GM04504 (cell line): ENCODE measurements around the gene USP6NL.
"Not testable (repeated sequence)": the region's sequence is repeated elsewhere in the genome, so short reads cannot be mapped to it uniquely, and the experiment has no call there.

Experiments
- DNase-seq: peaks from one replicate; pipeline ENCODE4 v3.0.0-alpha.2; 2012; ENCODE audit warnings: low read depth

USP6NL gene

DNA sequence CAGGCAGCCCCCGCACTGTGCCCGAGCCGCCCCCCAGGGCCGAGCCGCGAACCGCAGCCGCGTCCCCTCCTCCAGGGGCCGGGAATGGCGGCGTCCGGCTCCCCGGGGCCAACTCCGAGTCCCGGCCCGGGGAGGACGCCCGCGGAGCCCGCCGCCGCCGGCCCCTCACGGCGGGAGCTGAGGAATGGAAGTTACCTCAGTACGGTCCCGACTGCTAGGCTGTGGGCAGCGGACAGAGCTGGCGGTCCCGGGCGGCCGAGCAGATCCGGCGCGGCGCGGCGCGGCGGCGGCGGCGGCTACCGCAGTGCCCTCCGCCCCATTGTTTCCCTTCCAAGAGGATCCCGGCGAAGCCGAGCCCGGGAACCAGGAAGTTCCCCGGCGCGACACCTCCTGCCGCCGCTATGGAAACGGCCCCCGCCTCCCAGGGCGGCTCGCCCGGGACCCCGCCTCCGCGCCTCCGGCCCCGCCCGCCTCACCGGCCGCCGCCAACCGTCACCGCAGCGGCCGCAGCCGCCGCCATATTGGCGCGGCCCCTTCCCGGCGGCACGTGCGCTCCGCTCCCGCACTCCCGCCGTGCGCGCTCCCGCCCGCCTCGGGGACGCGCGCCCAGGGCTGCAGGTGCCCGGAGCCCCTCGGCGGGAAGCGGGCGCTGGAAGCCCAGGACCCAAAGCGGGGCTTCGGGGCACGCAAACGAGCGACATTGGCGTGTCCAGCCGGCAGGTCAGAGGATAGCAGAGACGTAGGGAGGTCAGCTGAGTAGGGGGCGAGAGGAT is at the start of gene USP6NL:
TSS of gene USP6NL (minus strand) at position 403 of the 773 bp plus-strand sequence. CDS start 14,016 bp downstream, outside the sequence.
- peak; percentile 66 for DNase-seq

DNA sequence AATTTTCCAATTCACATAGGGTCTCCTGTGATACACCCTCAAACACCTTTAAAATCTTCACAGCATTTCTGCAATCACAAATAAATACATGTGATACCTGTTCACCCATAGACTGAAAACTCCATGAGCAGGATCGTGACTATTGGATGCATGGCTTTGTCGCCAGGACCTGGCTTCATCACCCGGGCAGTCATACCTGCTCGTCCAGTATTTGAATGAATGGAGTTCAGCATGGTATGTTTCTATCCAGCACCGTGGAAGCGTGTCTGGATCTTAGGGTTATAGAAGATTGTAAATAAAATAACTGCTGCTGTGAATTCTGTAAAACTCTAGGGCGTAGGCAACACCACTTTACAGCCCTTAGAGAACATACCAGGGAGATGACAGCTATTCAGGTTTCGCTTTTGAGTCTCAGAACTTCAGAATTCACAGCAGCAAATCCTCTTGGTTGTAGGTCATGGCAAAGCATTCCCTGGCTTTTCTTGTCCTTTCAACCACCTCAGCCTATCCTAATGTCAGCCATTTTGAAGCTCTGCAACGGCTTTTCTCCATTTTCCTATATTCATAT is 47.4 kb upstream of the USP6NL start:
- no peak for DNase-seq

DNA sequence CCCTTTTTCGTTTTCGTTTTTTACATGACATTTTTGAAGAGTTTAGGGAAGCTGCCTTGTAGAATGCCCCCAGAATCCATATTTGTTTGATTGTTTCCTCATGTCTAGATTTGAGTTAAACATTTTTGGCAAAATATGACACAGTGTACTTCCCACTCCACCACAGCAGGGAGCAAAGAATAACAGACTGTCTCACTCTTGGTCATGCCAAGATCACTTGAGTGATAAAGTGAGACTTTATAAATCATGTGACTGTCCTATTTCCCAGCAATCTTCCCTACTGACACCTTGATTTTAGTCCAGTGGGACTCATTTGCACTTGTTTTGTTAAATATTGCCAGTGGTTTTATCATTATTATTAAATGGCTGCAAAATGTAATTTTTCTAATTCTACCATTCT is 44.4 kb upstream of the USP6NL start:
- no peak for DNase-seq

DNA sequence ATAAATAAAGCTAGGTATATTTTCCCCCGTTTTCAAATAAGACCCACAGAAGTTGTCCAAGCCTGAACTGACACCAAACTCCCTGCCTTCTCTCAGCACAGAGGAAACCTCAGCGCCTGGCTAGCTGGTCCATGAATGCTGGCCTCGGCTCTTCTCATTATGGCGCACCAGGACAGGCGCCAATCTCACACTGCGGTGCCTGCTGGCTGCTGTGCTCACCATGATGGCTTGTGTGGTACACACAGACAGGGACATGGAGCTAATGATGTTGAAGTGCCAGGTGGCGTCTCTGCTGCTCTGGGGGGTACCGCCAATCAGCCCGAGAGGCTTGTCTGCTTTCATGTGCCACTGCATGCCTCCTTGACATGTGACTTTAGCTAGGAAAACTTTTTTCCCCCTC is 43.2 kb upstream of the USP6NL start:
- DNase-seq = no peak

DNA sequence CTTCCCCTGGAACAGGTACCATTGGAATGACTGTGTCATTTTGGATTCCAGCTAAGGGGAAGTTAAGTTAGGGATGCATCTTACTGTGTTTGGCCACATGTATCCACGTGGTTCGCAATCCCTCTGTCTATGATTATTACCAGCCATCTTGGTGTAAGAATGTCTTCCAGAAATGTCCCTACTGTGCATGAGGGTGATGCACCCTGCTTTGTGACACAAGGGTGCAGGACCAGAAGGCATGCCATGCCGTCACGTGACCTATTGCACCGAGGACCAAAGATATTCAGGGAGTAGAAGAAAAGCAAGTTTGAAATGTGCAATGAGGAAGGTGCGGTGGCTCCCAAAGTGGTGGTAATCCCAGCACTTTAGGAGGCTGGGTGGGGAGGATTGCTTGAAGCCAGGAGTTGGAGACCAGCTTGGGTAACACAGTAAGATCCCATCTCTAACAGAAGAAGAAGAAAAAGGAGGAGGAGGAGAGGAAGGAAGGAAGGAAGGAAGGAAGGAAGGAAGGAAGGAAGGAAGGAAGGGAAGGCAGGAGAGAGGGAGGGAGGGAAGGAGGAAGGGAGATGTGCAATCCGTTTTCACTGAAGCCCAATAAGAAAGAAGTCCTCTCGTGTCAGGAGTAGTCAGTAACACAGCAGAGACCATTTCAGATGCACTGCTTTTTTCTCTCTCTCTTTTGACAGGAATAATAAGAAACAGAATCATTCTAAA is 42.5 kb upstream of the USP6NL start:
- no peak for DNase-seq

DNA sequence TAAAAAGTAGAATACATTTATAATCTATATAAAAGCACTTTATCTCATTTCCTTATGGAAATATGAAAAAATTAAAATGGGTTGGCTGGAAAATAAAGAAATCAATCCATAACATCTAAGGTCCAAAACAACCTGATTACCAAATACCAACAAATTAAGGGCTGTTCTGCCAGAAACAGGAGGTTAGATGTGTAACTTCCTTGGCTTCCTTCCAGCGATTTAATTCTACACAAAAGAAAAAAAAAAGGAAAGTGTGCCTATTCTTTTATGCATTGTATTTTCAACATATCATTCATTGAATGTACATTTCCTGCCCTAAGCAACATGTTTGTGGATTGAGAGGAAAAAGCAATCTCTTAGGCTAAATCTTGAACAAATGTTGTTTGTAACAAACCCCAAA is 36.2 kb upstream of the USP6NL start:
- no peak for DNase-seq

DNA sequence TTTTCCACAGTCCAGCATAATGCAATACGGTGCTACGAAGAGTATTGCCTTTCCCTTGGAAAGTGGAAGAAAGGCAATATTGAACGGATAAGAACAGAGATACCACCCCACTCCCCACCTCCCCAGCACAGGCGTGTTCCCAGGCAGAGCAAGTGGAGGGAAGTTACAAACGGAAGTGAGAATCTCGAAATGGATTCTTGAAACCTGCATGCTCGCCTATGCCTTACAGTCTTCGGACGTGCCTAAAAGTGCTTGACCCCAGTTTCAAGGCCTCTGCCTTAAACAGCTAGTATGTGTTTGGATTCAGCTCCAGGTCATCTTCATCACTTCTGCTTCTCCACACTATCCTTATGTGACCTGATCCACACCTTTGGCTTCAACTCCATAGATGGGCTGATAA is 35.0 kb upstream of the USP6NL start:
- DNase-seq = no peak

DNA sequence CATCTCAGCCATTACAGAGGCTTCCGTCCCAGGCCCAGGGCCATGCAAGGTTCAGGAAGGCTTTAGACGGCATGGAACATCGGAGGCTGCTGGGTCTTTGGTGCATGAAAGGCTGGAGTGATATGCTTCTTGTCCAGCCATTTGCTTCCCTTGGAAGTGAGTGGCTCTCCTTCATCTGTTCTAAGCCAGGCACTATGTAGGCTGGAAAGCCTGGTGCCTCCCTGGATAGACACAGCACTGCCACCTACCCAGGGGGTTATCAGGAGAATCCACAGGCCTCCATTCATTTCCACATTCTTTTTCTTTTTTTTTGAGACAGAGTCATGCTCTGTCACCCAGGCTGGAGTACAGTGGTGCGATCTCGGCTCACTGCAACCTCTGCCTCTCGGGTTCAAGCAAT is 31.6 kb upstream of the USP6NL start:
- no peak for DNase-seq

DNA sequence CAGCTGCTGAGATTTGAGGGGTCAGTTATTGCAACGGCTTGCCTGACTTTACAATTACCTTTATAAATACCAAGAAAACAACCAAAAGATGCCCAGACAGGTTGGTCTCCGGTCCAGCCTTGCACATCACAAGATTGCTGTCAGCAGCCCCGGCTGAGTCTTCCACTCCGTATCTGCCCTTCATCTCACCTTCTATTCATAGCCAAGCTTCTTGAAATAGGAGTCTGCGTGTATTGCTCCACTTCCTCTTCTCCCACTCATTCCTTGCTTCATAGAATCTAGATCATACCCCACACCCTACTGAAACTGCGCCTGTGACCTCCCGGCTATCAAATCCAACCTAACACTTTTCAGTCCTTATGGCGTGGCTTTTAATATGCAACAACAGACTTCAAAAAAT is 31.1 kb upstream of the USP6NL start:
- no peak for DNase-seq

DNA sequence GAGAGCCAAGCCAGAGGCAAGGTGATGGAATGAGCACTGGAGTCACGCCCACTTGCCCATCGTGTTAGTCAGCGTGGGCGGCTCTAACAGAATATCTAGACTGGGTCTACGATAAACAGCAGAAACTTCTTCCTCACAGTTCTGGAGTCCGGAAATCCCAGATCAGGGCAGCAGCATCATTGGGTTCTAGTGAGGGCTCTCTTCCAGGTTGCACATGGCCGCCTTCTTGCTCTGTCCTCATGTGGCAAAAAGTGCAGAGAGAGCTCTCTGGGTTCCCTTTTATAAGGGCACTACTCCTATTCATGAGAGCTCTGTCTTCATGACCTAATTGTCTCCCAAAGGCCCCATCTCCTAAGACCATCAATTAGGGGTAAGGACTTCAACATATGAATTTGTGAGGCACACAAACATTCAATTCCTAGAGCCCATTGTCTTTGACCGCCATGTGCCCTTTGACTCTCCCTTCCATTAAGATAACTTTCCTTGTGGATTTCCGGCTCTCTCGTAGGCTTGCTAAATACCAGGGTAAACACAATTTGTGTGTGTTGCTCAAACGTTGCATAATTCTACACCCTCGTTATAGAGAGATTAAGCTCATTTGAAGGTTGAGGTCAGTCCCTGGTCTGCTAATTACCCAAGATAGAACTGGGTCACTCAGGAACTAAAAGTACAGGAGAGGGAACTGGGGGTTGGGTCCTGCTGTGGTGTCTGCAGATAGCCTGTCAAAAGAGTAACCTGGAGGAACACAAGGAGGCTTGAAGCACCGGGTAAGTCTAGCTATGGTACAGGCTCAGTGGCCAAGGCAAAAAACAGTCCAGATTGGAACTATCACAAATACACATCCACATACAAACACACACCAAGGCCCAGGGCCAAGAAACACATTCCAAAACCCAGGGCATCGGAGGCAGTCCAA is 28.7 kb upstream of the USP6NL start:
- no peak for DNase-seq

DNA sequence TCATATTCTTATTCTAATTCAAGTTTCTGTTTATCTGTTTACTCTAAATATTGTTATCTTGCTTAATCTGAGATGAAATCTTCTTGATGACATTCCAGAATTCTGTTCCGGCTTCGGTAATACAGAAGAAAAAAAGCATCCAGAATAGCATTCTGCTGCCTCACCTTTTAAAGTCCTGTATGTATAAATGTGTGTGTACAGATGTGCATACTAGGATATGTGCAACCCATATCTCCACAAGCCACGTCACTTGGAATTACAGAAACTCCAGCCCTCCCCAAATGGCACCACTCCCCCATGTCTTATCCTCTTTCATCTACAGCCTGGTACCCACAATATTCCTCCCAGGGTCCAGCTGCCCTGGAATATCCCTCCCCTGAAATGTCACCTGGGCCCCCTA is 27.9 kb upstream of the USP6NL start:
- DNase-seq = no peak

DNA sequence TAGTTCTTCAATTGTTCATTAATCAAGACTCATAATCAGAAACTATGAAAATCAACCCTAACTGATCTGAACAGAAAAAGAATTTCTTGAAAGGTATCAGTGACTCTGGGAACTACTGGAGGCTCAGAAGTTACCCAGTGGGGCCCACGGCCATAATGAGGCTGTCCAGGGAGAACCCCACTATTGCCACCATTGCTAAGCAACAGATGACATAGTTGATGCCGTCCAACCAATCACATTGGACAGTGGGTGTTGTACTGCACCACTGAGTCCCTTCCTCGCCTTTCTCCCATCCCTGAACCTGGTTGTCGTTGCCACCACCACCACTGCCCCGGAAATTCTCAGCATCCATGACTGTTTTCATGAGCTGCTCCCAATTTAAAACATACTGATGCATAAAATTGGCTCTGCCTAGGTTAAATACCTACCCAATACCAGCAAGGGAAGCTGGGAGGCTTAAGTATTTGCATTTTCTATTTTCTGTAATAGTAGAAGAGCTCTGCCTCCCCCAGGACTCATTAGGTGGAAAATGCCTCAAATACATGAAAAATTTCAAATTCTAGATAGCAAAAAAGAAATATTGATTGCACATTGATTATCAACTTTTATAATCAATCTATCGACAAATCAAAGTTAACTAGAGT is 26.7 kb upstream of the USP6NL start:
- no peak for DNase-seq

DNA sequence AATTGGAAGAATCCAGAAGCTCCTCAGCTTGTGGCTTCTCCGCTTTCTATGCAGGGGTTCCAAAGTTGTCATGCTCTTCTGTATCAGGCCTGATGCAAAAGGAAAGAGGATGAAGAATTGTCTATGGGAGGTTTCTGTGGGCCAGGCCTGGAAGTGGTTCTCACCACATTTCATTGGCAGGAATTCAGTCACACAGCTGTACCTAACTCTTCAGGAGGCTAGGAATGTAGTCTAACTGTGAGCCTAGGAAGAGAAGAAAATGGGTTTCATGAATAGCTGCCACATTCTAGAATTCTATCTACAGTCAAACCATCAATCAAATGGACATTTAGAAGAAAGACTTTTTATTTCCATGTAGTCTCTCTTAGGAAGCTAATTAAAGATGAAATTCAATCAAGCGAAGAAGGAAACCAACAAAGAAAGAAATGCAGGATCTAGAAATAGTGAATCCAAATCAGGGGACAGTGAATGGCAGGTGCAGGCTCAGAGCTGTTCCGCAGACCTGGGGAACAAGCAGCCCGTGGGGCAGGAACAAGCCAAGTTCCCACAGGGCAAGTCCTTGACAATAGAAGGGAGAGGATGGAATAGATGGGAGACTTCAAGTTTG is 25.4 kb upstream of the USP6NL start:
- no peak for DNase-seq

DNA sequence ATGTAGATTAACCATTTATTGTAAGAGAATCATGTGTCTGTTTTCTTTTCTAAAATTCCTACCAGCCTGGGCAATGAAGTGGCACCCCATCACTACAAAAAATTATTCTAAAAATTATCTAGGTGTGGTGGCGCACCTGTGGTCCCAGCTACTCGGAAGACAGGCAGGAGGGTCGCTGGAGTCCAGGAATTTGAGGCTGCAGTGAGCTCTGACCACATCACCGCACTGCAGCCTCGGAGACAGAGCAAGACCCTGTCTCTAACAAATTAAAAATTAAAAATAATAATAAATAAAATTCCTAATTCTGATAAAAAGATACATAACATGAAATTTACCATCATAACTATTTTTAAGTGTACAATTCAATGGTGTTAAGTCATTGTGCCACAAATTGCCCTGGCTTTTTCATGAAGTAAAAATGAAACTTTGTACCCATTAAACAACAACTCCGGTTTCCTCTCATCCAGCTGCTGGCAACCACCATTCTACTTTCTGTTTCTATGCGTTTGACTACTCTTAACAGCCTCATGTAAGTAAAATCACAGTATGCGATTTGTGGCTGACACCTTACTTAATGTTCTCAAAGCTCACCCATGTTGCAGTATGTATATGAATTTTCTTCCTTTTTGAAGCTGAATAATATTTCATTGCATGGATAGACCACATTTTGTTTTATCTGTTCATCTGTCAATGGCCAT is 20.6 kb upstream of the USP6NL start:
- DNase-seq = no peak

DNA sequence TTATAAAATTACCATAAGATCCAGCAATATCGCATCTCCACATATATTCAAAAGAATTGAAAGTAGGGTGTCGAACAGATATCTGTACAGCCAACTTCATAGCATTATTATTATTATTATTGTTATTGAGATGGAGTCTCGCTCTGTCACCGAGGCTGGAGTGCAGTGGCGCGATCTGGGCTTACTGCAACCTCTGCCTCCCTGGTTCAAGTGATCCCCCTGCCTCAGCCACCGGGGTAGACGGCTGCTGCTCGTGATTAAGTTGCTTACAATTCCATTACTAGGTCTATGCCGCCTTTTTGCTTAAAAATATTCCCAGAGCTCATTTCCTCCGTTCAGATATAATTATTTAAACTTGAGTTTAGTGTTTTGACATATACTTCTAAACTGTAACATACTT is 19.8 kb upstream of the USP6NL start:
- no peak for DNase-seq

DNA sequence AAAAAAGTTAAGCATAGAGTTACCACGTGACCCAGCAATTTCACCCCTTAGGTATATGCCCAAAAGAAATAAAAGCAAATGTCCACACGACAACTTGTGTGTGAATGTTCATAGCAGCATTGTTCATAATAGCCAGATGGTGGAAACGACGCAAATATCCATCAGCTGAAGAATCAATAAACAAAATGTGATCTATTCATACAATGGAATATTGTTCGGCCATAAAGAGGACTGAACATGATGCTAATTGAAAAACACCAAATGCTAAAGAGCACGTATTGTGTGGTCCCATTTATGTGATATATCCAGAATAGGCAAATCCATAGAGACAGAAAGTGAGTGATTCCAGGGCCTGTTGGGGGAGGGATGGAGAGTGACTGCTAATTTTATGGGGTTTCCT is 18.3 kb upstream of the USP6NL start:
- DNase-seq = no peak

DNA sequence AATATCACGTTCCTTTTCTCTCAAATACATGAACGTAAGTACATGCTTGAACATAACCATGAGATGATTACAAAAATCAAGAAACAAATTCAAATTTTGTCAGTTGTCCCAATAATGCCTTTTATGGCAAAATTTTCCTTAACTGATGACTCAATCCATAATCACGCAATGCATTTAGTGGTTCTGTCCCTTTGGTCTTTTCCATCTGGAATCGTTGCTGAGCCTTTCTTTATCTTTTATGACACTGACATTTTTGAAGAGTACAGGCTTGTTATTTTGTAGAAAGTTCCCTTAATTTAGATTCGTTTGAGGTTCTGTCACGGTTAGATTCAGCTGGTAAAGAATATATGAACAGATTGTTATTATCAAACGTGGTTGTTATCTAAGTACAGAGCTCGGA is 16.5 kb upstream of the USP6NL start:
- not testable (repeated sequence) for DNase-seq

DNA sequence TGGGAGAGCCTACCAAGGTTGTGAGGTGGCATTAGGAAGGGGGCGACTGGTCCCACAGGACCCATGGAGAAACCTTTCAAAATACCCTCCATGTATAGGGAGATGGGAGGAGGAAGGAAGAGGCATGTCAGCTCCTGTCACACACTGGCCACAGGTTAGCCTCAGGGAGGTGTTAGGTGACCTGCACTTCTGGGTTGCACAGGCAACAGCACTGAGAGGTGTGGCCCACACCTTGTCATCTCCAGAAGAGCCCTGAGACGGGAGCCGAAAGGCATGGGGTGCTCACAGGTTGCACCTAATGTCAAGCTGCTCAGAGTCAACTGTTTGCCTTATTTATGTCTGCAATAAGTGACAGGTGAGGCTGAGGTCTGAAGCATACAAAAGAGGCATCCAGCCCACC is 14.6 kb upstream of the USP6NL start:
- DNase-seq = no peak

DNA sequence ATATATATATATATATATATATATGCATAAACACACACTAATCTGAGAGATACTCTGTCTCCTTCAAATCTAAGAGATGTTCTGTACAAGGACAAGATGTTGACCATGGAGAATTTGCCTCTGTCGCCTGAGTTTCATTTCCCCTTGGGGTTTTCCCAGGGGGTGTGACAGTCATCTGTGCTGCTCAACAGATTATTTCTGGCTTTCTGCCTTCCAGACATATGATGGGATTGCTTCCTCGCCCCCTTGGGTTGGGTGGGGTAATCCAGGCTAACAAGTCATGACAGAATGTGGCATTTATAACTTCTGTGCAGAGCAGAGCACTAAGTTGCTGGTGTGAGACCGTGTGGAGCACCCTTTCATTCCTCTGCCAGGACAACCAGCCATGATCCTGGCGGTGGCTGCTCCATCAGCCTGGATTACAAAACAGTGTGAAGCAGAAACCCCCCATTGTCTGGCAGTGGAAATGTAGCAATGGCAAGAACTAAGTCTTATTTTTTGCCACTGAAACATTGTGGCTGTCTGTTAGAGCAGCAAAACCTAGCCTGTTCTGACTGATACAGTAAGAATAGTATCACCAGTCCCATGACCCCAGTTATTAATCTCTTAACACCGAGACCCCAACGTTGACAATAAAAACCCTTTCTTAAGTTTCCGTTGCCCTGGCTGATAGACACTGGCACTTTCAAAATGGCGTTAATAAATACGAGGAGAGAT is 13.7 kb upstream of the USP6NL start:
- no peak for DNase-seq

DNA sequence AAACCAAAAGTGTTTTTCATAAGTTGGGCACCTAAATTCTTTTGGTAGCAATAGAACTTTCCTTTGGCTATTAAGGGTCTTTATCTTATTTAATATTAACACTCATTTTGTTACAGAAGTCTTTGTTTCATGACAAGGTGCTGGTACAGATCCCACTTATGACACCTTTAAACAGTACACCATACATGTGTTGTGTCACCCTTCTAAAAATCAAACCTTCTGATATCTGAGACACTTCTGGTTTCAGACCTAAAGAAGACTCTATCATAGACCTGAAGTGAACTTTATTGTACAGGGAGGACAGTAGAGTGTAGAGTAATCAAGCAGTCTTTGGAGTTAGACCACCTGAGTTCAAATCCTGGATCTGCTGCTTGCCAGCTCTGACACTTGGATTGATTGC is 5.8 kb upstream of the USP6NL start:
- no peak for DNase-seq
